K562 (cell line): Measurements from ENCODE around the gene CMBL. TPM values are rescaled to one million over a fixed set of nuclear protein-coding genes. Genes with fewer than 3 reads are reported as not detected.

Experiments
- AFF4 ChIP-seq: sonication (generic); formaldehyde crosslinking; IDR thresholded peaks from 2 replicates; pipeline ENCODE4 v1.8.0; 2023; ENCODE audit warnings: mild to moderate bottlenecking, missing genetic modification reagents
- CCNT2 ChIP-seq: IDR thresholded peaks from 2 replicates; pipeline ENCODE4 v1.6.1; 2011; ENCODE audit warnings: borderline replicate concordance, low read depth, mild to moderate bottlenecking, moderate library complexity, mixed read lengths, low read length; ENCODE audit not compliant: insufficient read length; ENCODE audit errors: extremely low read depth
- CGGBP1 ChIP-seq: fragments of 250-450 bp; sonication (Bioruptor Pico); IDR thresholded peaks from 2 replicates; pipeline ENCODE4 v1.9.0; 2021; ENCODE audit warnings: mild to moderate bottlenecking
- FOXP4 ChIP-seq: sonication (generic); formaldehyde crosslinking; IDR thresholded peaks from 2 replicates; pipeline ENCODE4 v1.8.0; 2022; ENCODE audit warnings: mild to moderate bottlenecking, missing genetic modification reagents, borderline replicate concordance
- KLF10 ChIP-seq: fragments of 250-450 bp; sonication (Bioruptor Pico); IDR thresholded peaks from 2 replicates; pipeline ENCODE4 v1.6.1; 2021; ENCODE audit warnings: matching md5 sums
- KLF13 ChIP-seq: fragments of 450-650 bp; IDR thresholded peaks from 2 replicates; pipeline ENCODE4 v1.6.1; 2016; ENCODE audit warnings: missing genetic modification characterization, low read depth, mild to moderate bottlenecking, missing compliant biosample characterization, moderate library complexity, borderline replicate concordance
- LARP7 ChIP-seq: fragments of 450-650 bp; IDR thresholded peaks from 2 replicates; pipeline ENCODE4 v1.6.1; 2016
- MTA1 ChIP-seq: fragments of 450-650 bp; IDR thresholded peaks from 2 replicates; pipeline ENCODE4 v1.6.1; 2017; ENCODE audit warnings: borderline replicate concordance
- NKRF ChIP-seq: fragments of 450-650 bp; IDR thresholded peaks from 2 replicates; pipeline ENCODE4 v1.6.1; 2016; ENCODE audit warnings: borderline replicate concordance
- SFPQ ChIP-seq: fragments of 200-400 bp; formaldehyde crosslinking; IDR thresholded peaks from 2 replicates; pipeline ENCODE4 v1.6.1; 2017; ENCODE audit warnings: mild to moderate bottlenecking, low read depth, low read length, moderate library complexity
- TFAP4 ChIP-seq: sonication (generic); formaldehyde crosslinking; IDR thresholded peaks from 2 replicates; pipeline ENCODE4 v1.8.0; 2022; ENCODE audit warnings: missing genetic modification reagents, mild to moderate bottlenecking, moderate library complexity, borderline replicate concordance
- ZNF263 ChIP-seq: sonication (generic); formaldehyde crosslinking; IDR thresholded peaks from 2 replicates; pipeline ENCODE4 v1.8.0; 2022; ENCODE audit warnings: mild to moderate bottlenecking, missing genetic modification reagents, borderline replicate concordance
- polyA plus RNA-seq, 8 experiments: library from polyadenylated mRNA; depleted of rRNA in 4 of 8; stranded (reverse) in 5 of 8; unstranded in 3 of 8; fragments of >200 nt; fragmentation: Nextera tagmentation in 2 of 8; fragmentation: Illumina TruSeq in 1 of 8; extraction: Ambion mirVana in 2 of 8; extraction: Trizol in 1 of 8; gene quantifications; 2 replicates each; pipeline versions ENCODE4 v1.2.1 to v1.2.3, GENCODE V29; 2011 to 2014; ENCODE audit warnings: inconsistent platforms in 1 of 8, missing spikeins in 1 of 8
- total RNA-seq, 7 experiments: library from RNA; depleted of rRNA in 6 of 7; stranded (reverse); fragments of >200 nt in 6 of 7; fragmentation: Illumina TruSeq in 2 of 7; extraction: Trizol in 2 of 7; gene quantifications; 2 replicates each; pipeline versions ENCODE4 v1.2.1 to v1.2.3, GENCODE V29; 2011 to 2021; ENCODE audit warnings: low replicate concordance in 1 of 7

The CMBL gene
- total and polyA plus RNA-seq, 9 of the 15 experiments (the other 6 are each of a cell fraction or from before 2014, with no cell fraction given) = 22.6 to 192 (median 71.1) TPM

GRCh38 chr5:10353241-10354047 is 45.7 kb upstream of the CMBL start, which contains the start of gene MARCHF6 (continued):
- TF ChIP-seq FOXP4 (CRISPR knock-in tag) = 0 out of 2 replicates have a peak, but pooled peaks have one; percentile 69
- 0 out of 2 replicates have a peak, but pooled peaks have one; percentile 63 for TF ChIP-seq CGGBP1 (CRISPR knock-in tag)
- TF ChIP-seq TFAP4 = peak; percentile 89
- TF ChIP-seq LARP7 = 0 out of 2 replicates have a peak, but pooled peaks have one; percentile 37
- peak; percentile 87 for TF ChIP-seq CCNT2
- TF ChIP-seq NKRF = peak; percentile 91
- TF ChIP-seq SFPQ = no peak
- peak; percentile 80; the same call in 1 of the 2 replicates for TF ChIP-seq ZNF263
- TF ChIP-seq MTA1 = peak; percentile 43; the same call in 1 of the 2 replicates
- TF ChIP-seq KLF10 (CRISPR knock-in tag) = no peak
- TF ChIP-seq KLF13 (tag) = peak; percentile 35
- TF ChIP-seq AFF4 (CRISPR knock-in tag) = peak; percentile 95
